ENCODE measurements around the gene S100A7.

Gene S100A7

DNA sequence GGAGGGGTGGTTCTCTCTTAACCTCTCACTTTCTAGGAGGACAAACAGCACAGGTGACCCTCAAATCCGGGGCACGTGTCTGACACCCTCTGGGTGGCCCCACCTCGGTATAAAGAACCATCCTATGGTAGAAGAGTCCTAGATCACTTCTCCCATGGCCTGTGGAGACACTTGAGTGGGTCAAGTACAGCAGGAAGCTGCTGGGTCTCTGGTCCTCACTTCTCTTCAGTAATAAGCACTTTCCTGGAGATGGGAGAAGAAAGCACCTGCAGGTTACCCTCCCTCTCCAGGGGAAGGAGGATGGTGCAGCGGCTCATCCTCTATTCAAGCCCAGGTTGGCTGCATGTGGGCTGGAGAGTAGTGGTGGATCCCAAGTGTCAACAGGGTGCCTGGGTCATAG, 17.0 kb downstream of the S100A7 start:
- H3K9me2 ChIP-seq (replicated peaks; ENCODE audit: insufficient read depth, low read length) = no peaks in the 10 kb centered on the region
- no peak overlapping the region for H3K27ac ChIP-seq (ENCODE audit: low read depth, low read length)
- H4K20me1 ChIP-seq (ENCODE audit: low read depth, low read length) = no peaks in the 10 kb centered on the region
- H3K4me2 ChIP-seq (ENCODE audit: low read depth, low read length, poor library complexity, severe bottlenecking) = no peak overlapping the region
- H3K27me3 ChIP-seq (ENCODE audit: low read length) = no peaks in the 10 kb centered on the region
- no peaks in the 10 kb centered on the region for H3F3A ChIP-seq (ENCODE audit: insufficient read depth)
- no peak for TF ChIP-seq EZH2phosphoT487 (conservative IDR thresholded peaks at IDR 0.05; ENCODE audit: low read length)
- TF ChIP-seq, protein P1, sequence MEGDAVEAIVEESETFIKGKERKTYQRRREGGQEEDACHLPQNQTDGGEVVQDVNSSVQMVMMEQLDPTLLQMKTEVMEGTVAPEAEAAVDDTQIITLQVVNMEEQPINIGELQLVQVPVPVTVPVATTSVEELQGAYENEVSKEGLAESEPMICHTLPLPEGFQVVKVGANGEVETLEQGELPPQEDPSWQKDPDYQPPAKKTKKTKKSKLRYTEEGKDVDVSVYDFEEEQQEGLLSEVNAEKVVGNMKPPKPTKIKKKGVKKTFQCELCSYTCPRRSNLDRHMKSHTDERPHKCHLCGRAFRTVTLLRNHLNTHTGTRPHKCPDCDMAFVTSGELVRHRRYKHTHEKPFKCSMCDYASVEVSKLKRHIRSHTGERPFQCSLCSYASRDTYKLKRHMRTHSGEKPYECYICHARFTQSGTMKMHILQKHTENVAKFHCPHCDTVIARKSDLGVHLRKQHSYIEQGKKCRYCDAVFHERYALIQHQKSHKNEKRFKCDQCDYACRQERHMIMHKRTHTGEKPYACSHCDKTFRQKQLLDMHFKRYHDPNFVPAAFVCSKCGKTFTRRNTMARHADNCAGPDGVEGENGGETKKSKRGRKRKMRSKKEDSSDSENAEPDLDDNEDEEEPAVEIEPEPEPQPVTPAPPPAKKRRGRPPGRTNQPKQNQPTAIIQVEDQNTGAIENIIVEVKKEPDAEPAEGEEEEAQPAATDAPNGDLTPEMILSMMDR (IDR thresholded peaks at IDR 0.05; ENCODE audit: insufficient read depth, low read length, poor library complexity, severe bottlenecking) = no peak
- H3K9me3 ChIP-seq (ENCODE audit: insufficient read depth, low read length) = no peaks in the 10 kb centered on the region
- H2AFZ ChIP-seq (ENCODE audit: low read depth, low read length, severe bottlenecking) = no peak overlapping the region
- no peak overlapping the region for H3K4me3 ChIP-seq (ENCODE audit: insufficient read depth, low read length, poor library complexity, severe bottlenecking)
- H3K9ac ChIP-seq (ENCODE audit: low read length) = no peak overlapping the region
- no peaks in the 10 kb centered on the region for H3K36me3 ChIP-seq (ENCODE audit: low read length)
- H3K79me2 ChIP-seq (ENCODE audit: insufficient read depth, low read length) = no peaks in the 10 kb centered on the region

- no peak overlapping the region for H3K9ac ChIP-seq (ENCODE audit: low read length)
These were observed 19.2 kb downstream of the S100A7 start for GRCh38 chr1:153441238-153441755.

GRCh38 chr1:153439273-153439672, 21.2 kb downstream of the S100A7 start:
- H3K27me3 ChIP-seq (ENCODE audit: low read length) = no peaks in the 10 kb centered on the region
- no peaks in the 10 kb centered on the region for H3K36me3 ChIP-seq (ENCODE audit: low read length)
- no peaks in the 10 kb centered on the region for H3K9me3 ChIP-seq (ENCODE audit: insufficient read depth, low read length)
- no peaks in the 10 kb centered on the region for H4K20me1 ChIP-seq (ENCODE audit: low read depth, low read length)
- H3K27ac ChIP-seq (ENCODE audit: low read depth, low read length) = no peak overlapping the region
- no peak overlapping the region for H3K4me3 ChIP-seq (ENCODE audit: insufficient read depth, low read length, poor library complexity, severe bottlenecking)
- no peaks in the 10 kb centered on the region for H3K79me2 ChIP-seq (ENCODE audit: insufficient read depth, low read length)
- H3F3A ChIP-seq (ENCODE audit: insufficient read depth) = no peaks in the 10 kb centered on the region
- no peak overlapping the region for H2AFZ ChIP-seq (ENCODE audit: low read depth, low read length, severe bottlenecking)
- no peak overlapping the region for H3K9ac ChIP-seq (ENCODE audit: low read length)
- no peaks in the 10 kb centered on the region for H3K9me2 ChIP-seq (replicated peaks; ENCODE audit: insufficient read depth, low read length)
- TF ChIP-seq, protein P1 (IDR thresholded peaks at IDR 0.05; ENCODE audit: insufficient read depth, low read length, poor library complexity, severe bottlenecking) = no peak
- TF ChIP-seq EZH2phosphoT487 (conservative IDR thresholded peaks at IDR 0.05; ENCODE audit: low read length) = no peak
- H3K4me2 ChIP-seq (ENCODE audit: low read depth, low read length, poor library complexity, severe bottlenecking) = no peak overlapping the region

More at GRCh38 chr1:153441238-153441755, 19.2 kb downstream of the S100A7 start:
- no peaks in the 10 kb centered on the region for H3K9me2 ChIP-seq (replicated peaks; ENCODE audit: insufficient read depth, low read length)
- H4K20me1 ChIP-seq (ENCODE audit: low read depth, low read length) = no peaks in the 10 kb centered on the region
- TF ChIP-seq, protein P1 (IDR thresholded peaks at IDR 0.05; ENCODE audit: insufficient read depth, low read length, poor library complexity, severe bottlenecking) = no peak
- no peaks in the 10 kb centered on the region for H3K9me3 ChIP-seq (ENCODE audit: insufficient read depth, low read length)
- H3K4me3 ChIP-seq (ENCODE audit: insufficient read depth, low read length, poor library complexity, severe bottlenecking) = no peak overlapping the region
- H3F3A ChIP-seq (ENCODE audit: insufficient read depth) = no peaks in the 10 kb centered on the region
- no peak overlapping the region for H2AFZ ChIP-seq (ENCODE audit: low read depth, low read length, severe bottlenecking)
- H3K4me2 ChIP-seq (ENCODE audit: low read depth, low read length, poor library complexity, severe bottlenecking) = no peak overlapping the region
- no peaks in the 10 kb centered on the region for H3K79me2 ChIP-seq (ENCODE audit: insufficient read depth, low read length)
- H3K27ac ChIP-seq (ENCODE audit: low read depth, low read length) = no peak overlapping the region
- no peaks in the 10 kb centered on the region for H3K36me3 ChIP-seq (ENCODE audit: low read length)
- H3K27me3 ChIP-seq (ENCODE audit: low read length) = no peaks in the 10 kb centered on the region

All from SU-DHL-6 (cell line).